HepG2 (cell line): ENCODE results near the gene TAT. TPM values are rescaled to one million over a fixed set of nuclear protein-coding genes. Genes with fewer than 3 reads are reported as not detected.
A peak's percentile ranks its signal among the peaks of the same experiment; 100 is the strongest.

Source experiments
- FOXJ3 ChIP-seq: sonication (generic); formaldehyde crosslinking; IDR thresholded peaks from 2 replicates; pipeline ENCODE4 v1.4.0; 2020; ENCODE audit warnings: missing genetic modification reagents, mild to moderate bottlenecking, borderline replicate concordance
- FOXK1 ChIP-seq: sonication (generic); formaldehyde crosslinking; IDR thresholded peaks from 2 replicates; pipeline ENCODE4 v1.4.0; 2020; ENCODE audit warnings: low read depth, missing genetic modification reagents, borderline replicate concordance
- GLI4 ChIP-seq: sonication (generic); formaldehyde crosslinking; IDR thresholded peaks from 2 replicates; pipeline ENCODE4 v1.5.1; 2020; ENCODE audit warnings: missing genetic modification reagents, mild to moderate bottlenecking, moderate library complexity, borderline replicate concordance
- HDAC2 ChIP-seq: sonication (generic); formaldehyde crosslinking; IDR thresholded peaks from 2 replicates; pipeline ENCODE4 v1.4.0; 2020; ENCODE audit warnings: missing genetic modification reagents
- HINFP ChIP-seq: sonication (generic); formaldehyde crosslinking; IDR thresholded peaks from 2 replicates; pipeline ENCODE4 v1.4.0; 2020; ENCODE audit warnings: low read depth, mild to moderate bottlenecking, missing genetic modification reagents
- HOXA5 ChIP-seq: sonication (generic); formaldehyde crosslinking; IDR thresholded peaks from 2 replicates; pipeline ENCODE4 v1.4.0; 2020; ENCODE audit warnings: missing genetic modification reagents
- KDM5A ChIP-seq: fragments of 200-600 bp; sonication (generic); IDR thresholded peaks from 2 replicates; pipeline ENCODE4 v1.7.0; 2018; ENCODE audit warnings: antibody characterized with exemption, mild to moderate bottlenecking, low read length, borderline replicate concordance
- RARA ChIP-seq: IDR thresholded peaks from 2 replicates; pipeline ENCODE4 v1.6.1; 2016; ENCODE audit warnings: missing genetic modification reagents, missing compliant biosample characterization
- RCOR2 ChIP-seq: IDR thresholded peaks from 2 replicates; pipeline ENCODE4 v1.6.1; 2016; ENCODE audit warnings: missing biosample characterization, missing genetic modification reagents
- TCF7L2 ChIP-seq: IDR thresholded peaks from 2 replicates; pipeline ENCODE4 v1.6.1; 2011; ENCODE audit warnings: mild to moderate bottlenecking, low read depth, low read length, moderate library complexity
- TEAD3 ChIP-seq: optimal IDR thresholded peaks from 2 replicates; pipeline ENCODE3; 2016; ENCODE audit warnings: borderline replicate concordance
- TERF1 ChIP-seq: sonication (generic); formaldehyde crosslinking; IDR thresholded peaks from 2 replicates; pipeline ENCODE4 v1.8.0; 2022; ENCODE audit warnings: mild to moderate bottlenecking, missing genetic modification reagents, moderate library complexity
- YEATS4 ChIP-seq: sonication (generic); formaldehyde crosslinking; IDR thresholded peaks from 2 replicates; pipeline ENCODE4 v1.4.0; 2020; ENCODE audit warnings: missing genetic modification reagents, borderline replicate concordance
- ZBTB7A ChIP-seq: sonication (generic); formaldehyde crosslinking; IDR thresholded peaks from 2 replicates; pipeline ENCODE4 v1.8.0; 2022; ENCODE audit warnings: mild to moderate bottlenecking, missing genetic modification reagents
- ZNF3 ChIP-seq: IDR thresholded peaks from 2 replicates; pipeline ENCODE4 v1.7.0; 2017; ENCODE audit warnings: inconsistent platforms
- ZNF501 ChIP-seq: sonication (generic); formaldehyde crosslinking; IDR thresholded peaks from 2 replicates; pipeline ENCODE4 v1.5.1; 2020; ENCODE audit warnings: mild to moderate bottlenecking, moderate library complexity, missing genetic modification reagents
- ZNF704 ChIP-seq: sonication (generic); formaldehyde crosslinking; IDR thresholded peaks from 2 replicates; pipeline ENCODE4 v1.8.1; 2023; ENCODE audit warnings: mild to moderate bottlenecking, inconsistent platforms, moderate library complexity, missing genetic modification reagents, borderline replicate concordance
- polyA plus RNA-seq, 8 experiments: library from polyadenylated mRNA; depleted of rRNA in 3 of 8; stranded (reverse) in 7 of 8; unstranded in 1 of 8; fragments of >200 nt; fragmentation: Illumina TruSeq in 4 of 8; extraction: Trizol in 4 of 8; gene quantifications; 2 replicates each; pipeline versions ENCODE4 v1.2.1 to v1.2.3, GENCODE V29; 2011 to 2016; ENCODE audit warnings: low read depth in 4 of 8, missing spikeins in 1 of 8, mixed read lengths in 1 of 8; ENCODE audit not compliant: insufficient read depth in 1 of 8
- total RNA-seq, 5 experiments: library from RNA; depleted of rRNA; stranded (reverse); fragments of >200 nt; fragmentation: Illumina TruSeq; extraction: Trizol; gene quantifications; 2 replicates each; pipeline ENCODE4 v1.2.3, GENCODE V29; 2016; ENCODE audit warnings: low read depth in 1 of 5
- TF ChIP-seq, protein P1 (sequence below), 2 experiments: sonication (generic) in 1 of 2; formaldehyde crosslinking in 1 of 2; IDR thresholded peaks; 2 replicates each; pipeline versions ENCODE4 v1.4.0 to v1.6.1; 2018 to 2020; ENCODE audit warnings: missing genetic modification reagents in 2 of 2, borderline replicate concordance in 1 of 2, low read depth in 1 of 2, mild to moderate bottlenecking in 1 of 2, missing biosample characterization in 1 of 2
- TF ChIP-seq, protein P2 (sequence below): sonication (generic); formaldehyde crosslinking; conservative IDR thresholded peaks from 2 replicates; pipeline ENCODE4 v1.4.0; 2020; ENCODE audit warnings: missing genetic modification reagents
- TF ChIP-seq, protein P3 (sequence below): sonication (generic); formaldehyde crosslinking; IDR thresholded peaks from 2 replicates; pipeline ENCODE4 v1.4.0; 2020; ENCODE audit warnings: missing genetic modification reagents

Gene TAT
- total and polyA plus RNA-seq, 2 of the 13 experiments (the other 11 are each of a cell fraction or from before 2014, with no cell fraction given), result 1.6 to 5.8 TPM

DNA sequence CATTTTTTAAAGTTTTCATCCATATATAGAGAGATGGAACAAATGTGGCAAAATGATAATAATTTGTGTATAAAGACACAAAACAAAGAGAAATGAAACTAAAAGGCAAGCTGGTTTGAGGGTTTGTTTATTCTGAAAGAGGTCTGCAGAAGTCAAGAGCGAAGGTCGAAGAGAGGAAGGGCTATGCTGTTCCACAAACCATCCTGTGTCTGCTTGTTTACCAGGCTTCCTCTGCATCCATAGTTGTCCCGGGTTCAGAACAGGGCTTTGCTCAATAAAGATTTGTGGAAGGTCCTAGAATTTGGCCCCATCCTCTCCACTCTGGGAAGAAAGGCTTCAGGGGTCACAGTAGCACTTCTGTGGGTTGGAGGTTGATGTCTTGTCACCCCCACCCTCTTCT lies 46.7 kb upstream of the TAT start (continued):
- TF ChIP-seq KDM5A (no peak), RCOR2 (peak; percentile 71), HDAC2 (CRISPR knock-in tag) (peak; percentile 53; the same call in 1 of the 2 replicates), HOXA5 (CRISPR knock-in tag) (no peak), YEATS4 (CRISPR knock-in tag) (no peak; the same call in 1 of the 2 replicates), HINFP (CRISPR knock-in tag) (no peak), ZNF501 (CRISPR knock-in tag) (no peak), GLI4 (CRISPR knock-in tag) (no peak), ZNF704 (no peak), ZNF3 (CRISPR knock-in tag) (no peak), RARA (CRISPR knock-in tag) (peak; percentile 64), ZBTB7A (CRISPR knock-in tag) (no peak), TERF1 (no peak), TEAD3 (CRISPR knock-in tag) (peak; percentile 53), FOXK1 (CRISPR knock-in tag) (peak; percentile 64; the same call in 1 of the 2 replicates), FOXJ3 (CRISPR knock-in tag) (peak; percentile 78), TCF7L2 (no peak)
- TF ChIP-seq, protein P1, sequence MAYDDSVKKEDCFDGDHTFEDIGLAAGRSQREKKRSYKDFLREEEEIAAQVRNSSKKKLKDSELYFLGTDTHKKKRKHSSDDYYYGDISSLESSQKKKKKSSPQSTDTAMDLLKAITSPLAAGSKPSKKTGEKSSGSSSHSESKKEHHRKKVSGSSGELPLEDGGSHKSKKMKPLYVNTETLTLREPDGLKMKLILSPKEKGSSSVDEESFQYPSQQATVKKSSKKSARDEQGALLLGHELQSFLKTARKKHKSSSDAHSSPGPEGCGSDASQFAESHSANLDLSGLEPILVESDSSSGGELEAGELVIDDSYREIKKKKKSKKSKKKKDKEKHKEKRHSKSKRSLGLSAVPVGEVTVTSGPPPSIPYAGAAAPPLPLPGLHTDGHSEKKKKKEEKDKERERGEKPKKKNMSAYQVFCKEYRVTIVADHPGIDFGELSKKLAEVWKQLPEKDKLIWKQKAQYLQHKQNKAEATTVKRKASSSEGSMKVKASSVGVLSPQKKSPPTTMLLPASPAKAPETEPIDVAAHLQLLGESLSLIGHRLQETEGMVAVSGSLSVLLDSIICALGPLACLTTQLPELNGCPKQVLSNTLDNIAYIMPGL (CRISPR knock-in tag; IDR thresholded peaks at IDR 0.05; ENCODE audit: borderline replicate concordance in 1 of 2, low read depth in 1 of 2), result no peak; a peak in 1 of 4 replicates
- TF ChIP-seq, protein P2, sequence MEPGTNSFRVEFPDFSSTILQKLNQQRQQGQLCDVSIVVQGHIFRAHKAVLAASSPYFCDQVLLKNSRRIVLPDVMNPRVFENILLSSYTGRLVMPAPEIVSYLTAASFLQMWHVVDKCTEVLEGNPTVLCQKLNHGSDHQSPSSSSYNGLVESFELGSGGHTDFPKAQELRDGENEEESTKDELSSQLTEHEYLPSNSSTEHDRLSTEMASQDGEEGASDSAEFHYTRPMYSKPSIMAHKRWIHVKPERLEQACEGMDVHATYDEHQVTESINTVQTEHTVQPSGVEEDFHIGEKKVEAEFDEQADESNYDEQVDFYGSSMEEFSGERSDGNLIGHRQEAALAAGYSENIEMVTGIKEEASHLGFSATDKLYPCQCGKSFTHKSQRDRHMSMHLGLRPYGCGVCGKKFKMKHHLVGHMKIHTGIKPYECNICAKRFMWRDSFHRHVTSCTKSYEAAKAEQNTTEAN (CRISPR knock-in tag), result no peak
- TF ChIP-seq, protein P3, sequence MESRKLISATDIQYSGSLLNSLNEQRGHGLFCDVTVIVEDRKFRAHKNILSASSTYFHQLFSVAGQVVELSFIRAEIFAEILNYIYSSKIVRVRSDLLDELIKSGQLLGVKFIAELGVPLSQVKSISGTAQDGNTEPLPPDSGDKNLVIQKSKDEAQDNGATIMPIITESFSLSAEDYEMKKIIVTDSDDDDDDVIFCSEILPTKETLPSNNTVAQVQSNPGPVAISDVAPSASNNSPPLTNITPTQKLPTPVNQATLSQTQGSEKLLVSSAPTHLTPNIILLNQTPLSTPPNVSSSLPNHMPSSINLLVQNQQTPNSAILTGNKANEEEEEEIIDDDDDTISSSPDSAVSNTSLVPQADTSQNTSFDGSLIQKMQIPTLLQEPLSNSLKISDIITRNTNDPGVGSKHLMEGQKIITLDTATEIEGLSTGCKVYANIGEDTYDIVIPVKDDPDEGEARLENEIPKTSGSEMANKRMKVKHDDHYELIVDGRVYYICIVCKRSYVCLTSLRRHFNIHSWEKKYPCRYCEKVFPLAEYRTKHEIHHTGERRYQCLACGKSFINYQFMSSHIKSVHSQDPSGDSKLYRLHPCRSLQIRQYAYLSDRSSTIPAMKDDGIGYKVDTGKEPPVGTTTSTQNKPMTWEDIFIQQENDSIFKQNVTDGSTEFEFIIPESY (CRISPR knock-in tag), result no peak
